ENCODE data around the gene ITPKC. TPM values are rescaled to one million over a fixed set of nuclear protein-coding genes. Genes with fewer than 3 reads are reported as not detected.

The ITPKC gene
- total and polyA plus RNA-seq, 7 donors, result 17.4 to 39.6 (median 24.5) TPM

DNA sequence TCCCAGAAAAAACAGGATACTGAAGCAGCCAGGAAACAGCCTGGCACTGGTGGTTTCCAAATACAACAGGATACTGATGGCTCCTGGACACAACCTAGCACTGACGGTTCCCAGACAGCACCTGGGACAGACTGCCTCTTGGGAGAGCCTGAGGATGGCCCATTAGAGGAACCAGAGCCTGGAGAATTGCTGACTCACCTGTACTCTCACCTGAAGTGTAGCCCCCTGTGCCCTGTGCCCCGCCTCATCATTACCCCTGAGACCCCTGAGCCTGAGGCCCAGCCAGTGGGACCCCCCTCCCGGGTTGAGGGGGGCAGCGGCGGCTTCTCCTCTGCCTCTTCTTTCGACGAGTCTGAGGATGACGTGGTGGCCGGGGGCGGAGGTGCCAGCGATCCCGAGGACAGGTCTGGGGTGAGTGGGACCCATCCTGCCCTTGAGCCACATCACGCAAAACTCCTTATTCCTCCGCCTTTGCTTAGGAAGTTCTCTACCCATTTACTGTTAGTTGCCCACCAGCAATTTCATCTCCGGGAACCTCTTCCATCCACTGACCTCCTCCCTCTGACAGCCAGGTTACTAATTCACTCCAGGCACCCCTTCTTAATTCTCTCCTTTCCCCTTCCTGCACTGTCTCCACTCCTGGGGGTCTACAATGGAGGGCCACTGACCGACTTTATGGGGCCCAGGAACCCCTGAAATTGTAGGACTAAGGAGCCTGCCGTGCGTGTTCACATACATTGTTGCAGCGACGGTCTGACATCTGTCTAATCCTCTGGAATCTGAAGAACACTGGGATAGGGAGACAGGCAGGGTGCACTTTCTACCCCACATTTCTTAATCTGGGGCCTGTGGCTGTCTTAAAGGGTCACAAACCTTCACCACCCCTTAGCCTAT is 1.2 kb downstream of the ITPKC start:
- Histone ChIP-seq H3K27ac (peak overlapping the region; percentile 95 to 99 (median 98)), H3K27me3 (no peaks in the 10 kb centered on the region), H3K4me1 (peaks cover 0 to 79% (median 67%) of the 10 kb centered on the region in 4 donors), H3K36me3 (peaks cover 0 to 16% (median 0%) of the 10 kb centered on the region in 4 donors), H3K4me3 (peak overlapping the region; percentile 74 to 92 (median 82)), H3K9me3 (no peaks in the 10 kb centered on the region)
- TF ChIP-seq EP300 (IDR thresholded peaks at IDR 0.05), result no peak
- no peak for TF ChIP-seq POLR2A (IDR thresholded peaks at IDR 0.05)
- TF ChIP-seq, protein P1, sequence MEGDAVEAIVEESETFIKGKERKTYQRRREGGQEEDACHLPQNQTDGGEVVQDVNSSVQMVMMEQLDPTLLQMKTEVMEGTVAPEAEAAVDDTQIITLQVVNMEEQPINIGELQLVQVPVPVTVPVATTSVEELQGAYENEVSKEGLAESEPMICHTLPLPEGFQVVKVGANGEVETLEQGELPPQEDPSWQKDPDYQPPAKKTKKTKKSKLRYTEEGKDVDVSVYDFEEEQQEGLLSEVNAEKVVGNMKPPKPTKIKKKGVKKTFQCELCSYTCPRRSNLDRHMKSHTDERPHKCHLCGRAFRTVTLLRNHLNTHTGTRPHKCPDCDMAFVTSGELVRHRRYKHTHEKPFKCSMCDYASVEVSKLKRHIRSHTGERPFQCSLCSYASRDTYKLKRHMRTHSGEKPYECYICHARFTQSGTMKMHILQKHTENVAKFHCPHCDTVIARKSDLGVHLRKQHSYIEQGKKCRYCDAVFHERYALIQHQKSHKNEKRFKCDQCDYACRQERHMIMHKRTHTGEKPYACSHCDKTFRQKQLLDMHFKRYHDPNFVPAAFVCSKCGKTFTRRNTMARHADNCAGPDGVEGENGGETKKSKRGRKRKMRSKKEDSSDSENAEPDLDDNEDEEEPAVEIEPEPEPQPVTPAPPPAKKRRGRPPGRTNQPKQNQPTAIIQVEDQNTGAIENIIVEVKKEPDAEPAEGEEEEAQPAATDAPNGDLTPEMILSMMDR (IDR thresholded peaks at IDR 0.05), result no peak
- no peak for TF ChIP-seq POLR2AphosphoS5 (IDR thresholded peaks at IDR 0.05)
- intact Hi-C loops (cut with DNase I), result loop anchor here (1.0 to 10.0 kb wide), 4 partner anchors 32 to 1313 kb away; partner anchors contain the start of genes ACTMAP, EGLN2, SERTAD3 and ZFP36
- WGBS, 2 donors, result 11 to 53% methylated on average over 20 of the region's 20 CpGs
- DNase-seq, result no peak

DNA sequence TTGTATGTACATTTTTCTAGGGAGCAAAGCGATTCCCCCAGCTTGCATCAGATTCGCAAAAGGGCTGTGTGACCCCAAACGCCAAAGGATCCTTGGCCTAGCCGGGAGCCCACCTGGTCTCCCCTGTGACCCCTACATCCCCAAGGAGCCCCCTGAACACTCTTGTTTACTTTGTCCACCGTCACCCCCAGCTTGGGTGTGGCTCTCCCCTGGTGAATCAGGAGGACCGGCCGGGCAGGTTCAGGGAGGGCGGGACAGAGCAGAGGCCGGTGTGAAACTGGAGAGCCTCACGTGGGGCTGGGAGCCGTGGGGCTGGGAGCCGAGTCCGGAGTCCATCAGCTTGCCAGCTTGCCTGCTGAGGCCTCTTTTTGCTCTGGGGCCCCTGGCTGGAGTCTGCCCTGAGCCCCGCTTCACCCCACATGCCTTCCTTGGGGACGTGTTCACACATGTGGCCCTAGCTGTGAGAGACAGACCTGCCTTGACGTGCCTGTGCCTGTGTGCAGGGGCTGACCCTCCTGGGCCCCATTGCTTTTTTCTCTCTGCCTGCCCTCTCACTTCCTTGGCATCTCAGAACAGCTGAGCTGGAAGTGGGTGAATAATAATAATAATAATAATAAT is 2.0 kb downstream of the ITPKC start:
- H3K9me3 ChIP-seq, result no peaks in the 10 kb centered on the region
- H3K4me3 ChIP-seq, result peak overlapping the region; percentile 74 to 92 (median 82)
- peaks cover 0 to 79% (median 66%) of the 10 kb centered on the region in 4 donors for H3K4me1 ChIP-seq
- no peaks in the 10 kb centered on the region for H3K27me3 ChIP-seq
- 5 to 26% methylated on average over 16 of the region's 16 CpGs for WGBS, 2 donors
- TF ChIP-seq POLR2AphosphoS5 (IDR thresholded peaks at IDR 0.05) (peak in 3 of 4 donors; percentile 16 to 43 (median 43)), POLR2A (IDR thresholded peaks at IDR 0.05) (peak in 1 of 2 donors; percentile 24), EP300 (IDR thresholded peaks at IDR 0.05) (no peak)
- TF ChIP-seq, protein P1 (IDR thresholded peaks at IDR 0.05), result no peak
- intact Hi-C loops (cut with DNase I), result loop anchor here (1.0 to 10.0 kb wide), 3 partner anchors 31 to 1314 kb away; partner anchors contain the start of genes ACTMAP, SERTAD3 and ZFP36
- peak; percentile 89 for DNase-seq
- peaks cover 0 to 19% (median 5%) of the 10 kb centered on the region in 4 donors for H3K36me3 ChIP-seq
- peak overlapping the region; percentile 95 to 99 (median 98) for H3K27ac ChIP-seq

GRCh38 chr19:40719414-40719894 is 2.5 kb downstream of the ITPKC start:
- H3K36me3 ChIP-seq, result peaks cover 0 to 24% (median 10%) of the 10 kb centered on the region in 4 donors
- peak overlapping the region; percentile 95 to 99 (median 98) for H3K27ac ChIP-seq
- H3K4me1 ChIP-seq, result peaks cover 0 to 79% (median 60%) of the 10 kb centered on the region in 4 donors
- DNase-seq, result no peak
- intact Hi-C loops (cut with DNase I), result loop anchor here (10.0 kb wide), 2 partner anchors 275 to 1315 kb away; partner anchors contain the start of genes SERTAD3 and ZFP36
- TF ChIP-seq POLR2A (IDR thresholded peaks at IDR 0.05), result no peak
- TF ChIP-seq POLR2AphosphoS5 (IDR thresholded peaks at IDR 0.05), result no peak
- TF ChIP-seq, protein P1 (IDR thresholded peaks at IDR 0.05), result no peak
- no peak for TF ChIP-seq EP300 (IDR thresholded peaks at IDR 0.05)
- peak overlapping the region; percentile 74 to 92 (median 82) for H3K4me3 ChIP-seq
- H3K9me3 ChIP-seq, result no peaks in the 10 kb centered on the region
- no peaks in the 10 kb centered on the region for H3K27me3 ChIP-seq
- 25 to 52% methylated on average over 7 of the region's 7 CpGs for WGBS, 2 donors

DNA sequence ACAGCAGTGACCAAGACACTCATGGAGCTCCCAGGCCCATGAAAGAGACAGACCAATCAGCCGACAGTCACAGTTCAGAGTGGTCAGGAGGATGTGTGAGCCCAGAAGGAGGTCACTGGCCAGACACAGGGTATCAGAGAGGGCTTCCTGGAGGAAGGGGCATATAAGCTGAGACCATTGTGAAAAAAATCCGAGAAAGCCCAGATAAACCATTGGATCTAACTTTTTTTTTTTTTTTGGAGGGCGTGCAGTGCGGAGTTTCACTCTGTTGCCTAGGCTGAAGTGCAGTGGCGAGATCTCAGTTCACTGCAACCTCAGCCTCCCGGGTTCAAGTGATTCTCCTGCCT is 4.2 kb downstream of the ITPKC start:
- intact Hi-C loops (cut with DNase I), result no loop called here
- H3K4me3 ChIP-seq, result peak overlapping the region; percentile 13 to 92 (median 76)
- TF ChIP-seq POLR2A (IDR thresholded peaks at IDR 0.05), result no peak
- no peaks in the 10 kb centered on the region for H3K27me3 ChIP-seq
- H3K4me1 ChIP-seq, result peaks cover 0 to 69% (median 48%) of the 10 kb centered on the region in 4 donors
- WGBS, 2 donors, result 87 to 89% methylated on average over 6 of the region's 6 CpGs
- no peak for DNase-seq
- peaks cover 0 to 36% (median 25%) of the 10 kb centered on the region in 4 donors for H3K36me3 ChIP-seq
- no peaks in the 10 kb centered on the region for H3K9me3 ChIP-seq
- H3K27ac ChIP-seq, result peak overlapping the region; percentile 95 to 99 (median 98)
